HG03378 (cell line): Measurements from ENCODE around the gene GRB7.
"Not testable (repeated sequence)": the region's sequence is repeated elsewhere in the genome, so short reads cannot be mapped to it uniquely, and the experiment has no call there.

ENCODE experiments used
- ATAC-seq: cut with Tn5 transposase; IDR thresholded peaks from one replicate; pipeline ENCODE4 v1.9.1; 2021; ENCODE audit warnings: mild to moderate bottlenecking, moderate library complexity; ENCODE audit not compliant: unreplicated experiment

Gene GRB7

GRCh38 chr17:39750131-39751015, 12.6 kb downstream of the GRB7 start:
- no peak for ATAC-seq

GRCh38 chr17:39751016-39751543, 13.3 kb downstream of the GRB7 start:
- ATAC-seq = no peak

GRCh38 chr17:39751637-39752036, 13.9 kb downstream of the GRB7 start:
- ATAC-seq = no peak

GRCh38 chr17:39752241-39752881, 14.6 kb downstream of the GRB7 start:
- no peak for ATAC-seq

- ATAC-seq = peak; percentile 5
These were observed 15.9 kb downstream of the GRB7 start for GRCh38 chr17:39753514-39754160.

GRCh38 chr17:39754161-39754957, 16.6 kb downstream of the GRB7 start:
- peak; percentile 54 for ATAC-seq

GRCh38 chr17:39754958-39755553, 17.3 kb downstream of the GRB7 start:
- no peak for ATAC-seq

- ATAC-seq = no peak
These were observed 18.0 kb downstream of the GRB7 start for GRCh38 chr17:39755554-39756379.

- no peak for ATAC-seq
These were observed 18.8 kb downstream of the GRB7 start for GRCh38 chr17:39756380-39757079.

- ATAC-seq = no peak
These were observed 19.5 kb downstream of the GRB7 start for GRCh38 chr17:39757176-39757662.

GRCh38 chr17:39757931-39758873, 20.5 kb downstream of the GRB7 start:
- no peak for ATAC-seq

GRCh38 chr17:39759204-39759603, 21.5 kb downstream of the GRB7 start:
- no peak for ATAC-seq

GRCh38 chr17:39761861-39762496, 24.2 kb downstream of the GRB7 start:
- ATAC-seq = no peak

GRCh38 chr17:39763051-39763820, 25.5 kb downstream of the GRB7 start:
- ATAC-seq = no peak

GRCh38 chr17:39764171-39764570, 26.4 kb downstream of the GRB7 start:
- not testable (repeated sequence) for ATAC-seq

GRCh38 chr17:39765175-39765574, 27.4 kb downstream of the GRB7 start:
- no peak for ATAC-seq
